Measurements from ENCODE around the gene TRAPPC1. TPM values are rescaled to one million over a fixed set of nuclear protein-coding genes. Genes with fewer than 3 reads are reported as not detected.

The TRAPPC1 gene
- total RNA-seq, 1 experiment from 2014 or later: 30.3 TPM

GRCh38 chr17:7909089-7909488 lies 22.7 kb downstream of the TRAPPC1 start:
- Histone ChIP-seq H3K27me3 (replicated peaks) (no peaks in the 10 kb centered on the region), H3K4me1 (replicated peaks) (no peaks in the 10 kb centered on the region), H3K9me3 (replicated peaks) (no peaks in the 10 kb centered on the region), H3K27ac (no peak overlapping the region), H3K4me3 (no peak overlapping the region), H3K36me3 (peaks cover 89% of the 10 kb centered on the region)
- no peak for DNase-seq (ENCODE audit: low read depth in 1 of 2, low spot score in 2 of 2)

DNA sequence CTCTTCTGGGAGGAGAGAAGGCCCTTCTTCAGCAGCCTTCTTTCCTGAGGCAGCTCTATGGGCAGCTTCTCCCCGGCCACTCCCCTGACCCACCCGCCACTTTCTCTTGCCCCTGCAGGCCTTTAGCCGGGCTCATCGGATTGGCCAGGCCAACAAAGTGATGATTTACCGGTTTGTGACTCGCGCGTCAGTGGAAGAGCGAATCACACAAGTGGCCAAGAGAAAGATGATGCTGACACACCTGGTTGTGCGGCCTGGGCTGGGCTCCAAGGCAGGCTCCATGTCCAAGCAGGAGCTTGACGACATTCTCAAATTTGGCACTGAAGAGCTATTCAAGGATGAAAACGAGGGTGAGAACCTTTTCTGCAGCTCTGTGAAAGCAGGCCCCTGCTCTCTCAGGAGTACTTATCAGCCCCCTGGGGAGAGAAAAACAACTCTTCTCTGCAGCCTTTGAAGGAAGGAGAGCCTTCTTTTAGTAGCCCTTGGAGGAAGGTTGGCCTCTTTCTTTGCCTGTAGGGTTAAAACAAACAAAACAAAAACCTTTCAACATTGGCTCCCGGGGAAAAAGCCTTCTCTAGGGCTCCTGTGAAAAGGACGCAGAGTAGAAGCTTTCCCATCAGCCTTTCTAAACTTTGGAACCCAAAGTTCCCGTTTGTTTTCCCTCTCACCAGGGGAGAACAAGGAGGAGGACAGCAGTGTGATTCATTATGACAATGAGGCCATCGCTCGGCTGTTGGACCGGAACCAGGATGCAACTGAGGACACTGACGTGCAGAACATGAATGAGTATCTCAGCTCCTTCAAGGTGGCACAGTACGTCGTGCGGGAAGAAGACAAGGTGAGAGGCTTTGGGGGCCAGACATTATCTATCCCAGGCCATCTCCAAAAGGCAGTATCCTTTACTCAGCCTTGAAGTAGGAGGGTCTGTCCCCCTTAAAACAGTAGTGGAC lies 28.3 kb downstream of the TRAPPC1 start:
- no peak for DNase-seq (ENCODE audit: low read depth in 1 of 2, low spot score in 2 of 2)
- no peak overlapping the region for H3K27ac ChIP-seq
- H3K4me3 ChIP-seq: no peak overlapping the region
- H3K4me1 ChIP-seq (replicated peaks): no peaks in the 10 kb centered on the region
- H3K27me3 ChIP-seq (replicated peaks): no peaks in the 10 kb centered on the region
- no peaks in the 10 kb centered on the region for H3K9me3 ChIP-seq (replicated peaks)
- H3K36me3 ChIP-seq: peaks cover 95% of the 10 kb centered on the region

DNA sequence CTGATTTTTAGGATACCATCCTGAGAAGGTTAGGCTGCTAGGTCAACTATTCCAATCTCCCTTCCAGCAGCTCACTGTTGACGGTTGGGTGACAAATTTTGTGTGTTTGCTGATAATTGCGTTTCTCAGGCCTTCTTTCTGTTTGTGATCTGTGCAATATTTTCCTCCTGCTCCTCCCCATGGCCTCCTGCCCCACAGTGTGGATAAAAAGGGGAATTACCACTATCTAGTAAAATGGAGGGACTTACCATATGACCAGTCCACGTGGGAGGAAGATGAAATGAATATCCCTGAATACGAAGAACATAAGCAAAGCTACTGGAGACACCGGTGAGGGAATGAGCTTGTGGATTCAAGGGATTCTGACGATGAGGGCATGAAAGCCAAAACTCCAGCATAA lies 34.0 kb downstream of the TRAPPC1 start:
- Histone ChIP-seq H3K4me3 (no peak overlapping the region), H3K36me3 (peaks cover 88% of the 10 kb centered on the region), H3K9me3 (replicated peaks) (no peaks in the 10 kb centered on the region), H3K27ac (no peak overlapping the region), H3K27me3 (replicated peaks) (no peaks in the 10 kb centered on the region), H3K4me1 (replicated peaks) (no peaks in the 10 kb centered on the region)
- DNase-seq (ENCODE audit: low read depth in 1 of 2, low spot score in 2 of 2): no peak

- no peak for DNase-seq (ENCODE audit: low read depth in 1 of 2, low spot score in 2 of 2)
- Histone ChIP-seq H3K4me1 (replicated peaks) (no peaks in the 10 kb centered on the region), H3K36me3 (peaks cover 87% of the 10 kb centered on the region), H3K27me3 (replicated peaks) (no peaks in the 10 kb centered on the region), H3K4me3 (no peak overlapping the region), H3K9me3 (replicated peaks) (no peaks in the 10 kb centered on the region), H3K27ac (no peak overlapping the region)
Observed at GRCh38 chr17:7897090-7897489, 34.7 kb downstream of the TRAPPC1 start.

GRCh38 chr17:7894866-7895265 lies 36.9 kb downstream of the TRAPPC1 start:
- peaks cover 90% of the 10 kb centered on the region for H3K36me3 ChIP-seq
- no peak for DNase-seq (ENCODE audit: low read depth in 1 of 2, low spot score in 2 of 2)
- H3K4me3 ChIP-seq: no peak overlapping the region
- H3K9me3 ChIP-seq (replicated peaks): no peaks in the 10 kb centered on the region
- no peaks in the 10 kb centered on the region for H3K4me1 ChIP-seq (replicated peaks)
- no peak overlapping the region for H3K27ac ChIP-seq
- no peaks in the 10 kb centered on the region for H3K27me3 ChIP-seq (replicated peaks)

DNA sequence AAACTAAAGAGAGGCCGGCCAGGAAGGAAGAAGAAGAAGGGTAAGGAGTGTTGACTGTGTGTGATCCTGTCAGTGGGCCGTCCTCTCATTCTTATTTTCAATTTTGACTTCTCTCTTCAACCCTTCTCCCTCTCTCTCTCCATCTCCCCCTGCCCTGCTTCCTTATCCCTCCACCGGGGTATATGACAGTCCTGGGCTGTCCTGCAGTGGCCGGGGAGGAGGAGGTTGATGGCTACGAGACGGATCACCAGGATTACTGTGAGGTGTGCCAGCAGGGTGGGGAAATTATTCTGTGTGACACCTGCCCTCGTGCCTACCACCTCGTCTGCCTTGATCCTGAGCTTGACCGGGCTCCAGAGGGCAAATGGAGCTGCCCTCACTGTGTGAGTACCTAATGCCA lies 37.5 kb downstream of the TRAPPC1 start:
- Histone ChIP-seq H3K4me1 (replicated peaks) (peaks cover 5% of the 10 kb centered on the region), H3K9me3 (replicated peaks) (no peaks in the 10 kb centered on the region), H3K36me3 (peaks cover 90% of the 10 kb centered on the region), H3K4me3 (no peak overlapping the region), H3K27ac (no peak overlapping the region), H3K27me3 (replicated peaks) (no peaks in the 10 kb centered on the region)
- no peak for DNase-seq (ENCODE audit: low read depth in 1 of 2, low spot score in 2 of 2)

GRCh38 chr17:7893187-7893880 lies 38.4 kb downstream of the TRAPPC1 start:
- no peak overlapping the region for H3K27ac ChIP-seq
- H3K36me3 ChIP-seq: peaks cover 82% of the 10 kb centered on the region
- DNase-seq (ENCODE audit: low read depth in 1 of 2, low spot score in 2 of 2): no peak
- H3K4me3 ChIP-seq: no peak overlapping the region
- peaks cover 14% of the 10 kb centered on the region for H3K4me1 ChIP-seq (replicated peaks)
- no peaks in the 10 kb centered on the region for H3K9me3 ChIP-seq (replicated peaks)
- no peaks in the 10 kb centered on the region for H3K27me3 ChIP-seq (replicated peaks)

DNA sequence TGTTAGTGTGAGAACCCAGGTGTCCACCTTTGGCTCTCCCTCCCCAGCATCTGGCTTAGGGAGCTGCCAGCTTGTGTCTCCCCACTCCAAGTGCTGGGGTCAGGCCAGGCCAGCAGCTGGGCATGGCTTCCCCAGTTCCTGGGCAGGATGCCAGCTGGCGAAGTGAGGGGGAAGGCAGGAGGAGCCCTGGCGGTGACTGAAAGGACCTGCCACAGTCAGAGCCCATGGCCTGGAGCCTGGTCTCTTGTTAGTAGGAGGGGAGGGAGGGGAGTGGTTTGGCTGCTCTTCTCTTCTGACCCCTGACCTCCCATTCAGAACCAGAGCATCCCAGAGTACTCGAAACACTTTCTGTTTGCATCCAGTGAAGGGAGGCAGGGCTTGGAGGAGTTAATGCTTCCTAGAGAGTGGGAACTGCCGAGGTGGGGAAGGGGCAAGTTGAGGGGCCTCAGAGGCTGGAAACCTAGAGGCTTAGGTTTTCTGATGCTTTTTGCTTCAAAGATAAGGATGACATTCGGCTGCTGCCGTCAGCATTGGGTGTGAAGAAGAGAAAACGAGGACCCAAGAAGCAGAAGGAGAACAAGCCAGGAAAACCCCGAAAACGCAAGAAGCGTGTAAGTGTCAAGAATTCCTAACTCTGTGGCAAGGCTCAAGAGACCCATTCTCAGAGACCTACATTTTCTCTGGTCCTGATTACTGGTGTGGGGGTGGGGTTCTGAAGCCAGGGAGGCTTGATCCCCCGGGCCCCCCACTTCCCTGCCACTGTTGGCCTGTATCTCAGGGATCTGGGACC lies 42.4 kb downstream of the TRAPPC1 start:
- peak; percentile 82 to 94 for DNase-seq (ENCODE audit: low read depth in 1 of 2, low spot score in 2 of 2)
- H3K9me3 ChIP-seq (replicated peaks): no peaks in the 10 kb centered on the region
- H3K36me3 ChIP-seq: peaks cover 47% of the 10 kb centered on the region
- H3K27me3 ChIP-seq (replicated peaks): no peaks in the 10 kb centered on the region
- H3K27ac ChIP-seq: no peak overlapping the region
- H3K4me3 ChIP-seq: no peak overlapping the region
- peaks cover 29% of the 10 kb centered on the region for H3K4me1 ChIP-seq (replicated peaks)

DNA sequence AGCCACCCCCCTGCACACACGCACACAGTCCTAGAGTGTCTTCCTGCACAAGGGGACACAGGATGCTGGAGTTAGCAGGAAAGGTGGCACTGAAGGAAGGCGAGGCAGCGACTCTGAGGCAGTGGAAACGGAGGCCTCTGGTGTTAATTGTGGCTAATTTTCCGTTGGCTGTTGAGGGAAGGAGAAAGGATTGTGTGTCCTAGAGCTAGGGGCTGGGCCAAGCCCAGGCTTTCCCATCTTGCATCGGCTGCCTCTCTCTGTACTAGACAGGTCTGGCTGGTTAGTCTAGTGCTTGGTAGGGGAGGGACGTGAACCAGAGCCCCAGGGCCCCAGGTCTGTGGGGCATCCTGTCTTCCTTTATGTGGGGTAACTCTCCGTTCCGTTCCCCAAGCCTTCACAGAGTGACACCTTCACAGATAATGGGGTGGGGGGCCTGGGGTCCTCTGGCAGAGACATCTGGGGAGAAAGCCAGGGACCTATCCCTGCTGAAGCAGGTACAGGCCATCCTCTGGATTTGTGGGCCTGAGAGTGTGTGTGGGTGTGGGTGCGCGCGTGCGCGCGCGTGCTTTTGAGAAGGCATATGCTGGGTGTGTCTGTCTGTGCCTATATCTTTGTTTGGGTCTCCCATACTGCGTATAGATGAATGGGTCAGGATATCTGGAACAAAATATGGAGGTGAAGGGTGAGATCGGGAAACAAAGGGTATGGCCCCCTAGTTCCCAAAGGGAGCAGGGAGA lies 43.4 kb downstream of the TRAPPC1 start, which contains the start of gene CHD3:
Gene CHD3 (plus strand): TSS at position 606 of the 737 bp plus-strand sequence. CDS start 212 bp downstream, outside the sequence.
- no peak for DNase-seq (ENCODE audit: low read depth in 1 of 2, low spot score in 2 of 2)
- Histone ChIP-seq H3K36me3 (peaks cover 37% of the 10 kb centered on the region), H3K4me3 (peak within 1 kb of the TSS; percentile 30), H3K27ac (peak within 1 kb of the TSS; percentile 24; the same call in 1 of the 2 replicates), H3K27me3 (replicated peaks) (no peaks in the 10 kb centered on the region), H3K4me1 (replicated peaks) (peaks cover 36% of the 10 kb centered on the region), H3K9me3 (replicated peaks) (no peaks in the 10 kb centered on the region)

DNA sequence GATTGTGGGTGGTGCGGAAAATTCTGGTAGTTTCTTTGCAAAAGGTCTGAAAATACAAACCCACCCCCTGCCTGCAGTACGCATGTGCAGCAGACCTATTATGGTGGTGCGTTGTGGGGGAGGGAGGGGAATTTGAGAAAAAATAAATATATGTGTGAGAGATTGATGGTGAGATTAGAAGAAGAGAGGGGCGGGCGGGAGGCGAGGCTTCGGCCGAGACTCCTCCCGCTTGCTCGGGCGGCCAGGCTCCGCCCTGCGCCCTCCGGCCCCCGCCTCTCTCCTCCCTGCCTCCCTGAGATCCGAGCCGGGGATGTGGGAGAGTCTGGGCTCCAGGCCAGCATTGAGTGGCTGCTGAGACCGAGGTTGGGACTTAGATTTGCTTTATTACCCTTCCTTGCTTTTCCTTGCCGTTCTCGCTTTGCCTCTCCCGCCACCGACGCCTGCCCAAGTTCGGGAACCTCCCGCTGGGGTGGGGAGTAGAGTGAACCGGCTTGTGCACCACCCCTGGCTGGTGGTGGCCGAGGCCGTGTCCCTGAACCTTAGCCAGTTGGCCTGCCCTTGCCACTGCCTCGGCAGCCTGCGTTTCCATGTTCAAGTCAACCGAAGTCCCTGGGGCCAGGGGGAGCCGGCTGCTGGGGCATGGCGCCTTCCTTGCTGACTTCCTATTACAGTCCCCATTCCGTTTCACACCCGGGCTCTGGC lies 44.1 kb downstream of the TRAPPC1 start:
- DNase-seq (ENCODE audit: low read depth in 1 of 2, low spot score in 2 of 2): peak; percentile 95 to 98
- H3K4me3 ChIP-seq: peak overlapping the region; percentile 63
- peaks cover 36% of the 10 kb centered on the region for H3K36me3 ChIP-seq
- H3K27ac ChIP-seq: peak overlapping the region; percentile 24; the same call in 1 of the 2 replicates
- peaks cover 37% of the 10 kb centered on the region for H3K4me1 ChIP-seq (replicated peaks)
- H3K9me3 ChIP-seq (replicated peaks): no peaks in the 10 kb centered on the region
- H3K27me3 ChIP-seq (replicated peaks): no peaks in the 10 kb centered on the region

GRCh38 chr17:7887038-7887481 lies 44.7 kb downstream of the TRAPPC1 start:
- Histone ChIP-seq H3K36me3 (peaks cover 34% of the 10 kb centered on the region), H3K4me3 (peak overlapping the region; percentile 63), H3K27me3 (replicated peaks) (no peaks in the 10 kb centered on the region), H3K4me1 (replicated peaks) (peaks cover 37% of the 10 kb centered on the region), H3K27ac (peak overlapping the region; percentile 75), H3K9me3 (replicated peaks) (no peaks in the 10 kb centered on the region)
- no peak for DNase-seq (ENCODE audit: low read depth in 1 of 2, low spot score in 2 of 2)

- peaks cover 30% of the 10 kb centered on the region for H3K36me3 ChIP-seq
- H3K27ac ChIP-seq: peak overlapping the region; percentile 75
- H3K4me3 ChIP-seq: peak overlapping the region; percentile 63
- peak in 1 of 2 experiments; percentile 57 for DNase-seq (ENCODE audit: low read depth in 1 of 2, low spot score in 2 of 2)
- no peaks in the 10 kb centered on the region for H3K27me3 ChIP-seq (replicated peaks)
- no peaks in the 10 kb centered on the region for H3K9me3 ChIP-seq (replicated peaks)
- peaks cover 37% of the 10 kb centered on the region for H3K4me1 ChIP-seq (replicated peaks)
Observed at GRCh38 chr17:7886227-7887037, 45.3 kb downstream of the TRAPPC1 start.
